ENCODE results near the gene CFAP100. TPM values are rescaled to one million over a fixed set of nuclear protein-coding genes. Genes with fewer than 3 reads are reported as not detected.

The CFAP100 gene
- total and polyA plus RNA-seq, 12 donors: not detected

DNA sequence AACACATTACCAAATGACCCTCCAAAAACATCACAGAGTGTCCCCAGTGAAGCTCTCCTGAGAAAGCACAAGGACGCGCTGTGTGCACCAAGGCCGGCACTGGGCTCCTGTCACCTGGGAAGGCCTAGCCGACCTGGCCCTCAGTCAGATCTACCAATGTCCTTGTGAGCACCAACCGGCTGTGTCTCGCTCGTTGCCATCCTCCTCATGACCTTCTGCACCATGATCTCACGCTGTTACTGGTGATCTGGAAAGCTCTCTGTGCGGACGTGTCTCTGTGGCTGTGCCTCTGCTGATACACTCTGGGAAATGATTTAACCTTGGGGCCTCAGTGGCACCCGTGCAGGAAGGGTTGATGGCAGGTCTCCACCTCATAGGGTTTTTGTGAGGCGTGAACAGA is 56.8 kb downstream of the CFAP100 start:
- peaks cover 0 to 10% (median 0%) of the 10 kb centered on the region in 9 donors for H3K4me1 ChIP-seq
- ATAC-seq (peak in 2 of 8 donors; percentile 40 to 45), DNase-seq (no peak)

GRCh38 chr3:126452213-126452612 is 57.5 kb downstream of the CFAP100 start:
- no peaks in the 10 kb centered on the region for H3K27me3 ChIP-seq
- 92 to 93% methylated on average over 9 of the region's 9 CpGs for WGBS, 2 donors
- H3K4me3 ChIP-seq: no peak overlapping the region
- DNase-seq (no peak), ATAC-seq (no peak)
- no peaks in the 10 kb centered on the region for H3K9me3 ChIP-seq
- no peak for TF ChIP-seq CTCF (IDR thresholded peaks at IDR 0.05)
- intact Hi-C loops (cut with DNase I): no loop called here
- no peak overlapping the region for H3K27ac ChIP-seq
- H3K36me3 ChIP-seq: peaks cover 0 to 97% (median 31%) of the 10 kb centered on the region in 9 donors
- peaks cover 0 to 14% (median 0%) of the 10 kb centered on the region in 9 donors for H3K4me1 ChIP-seq

More for the DNA sequence above, 56.8 kb downstream of the CFAP100 start:
- intact Hi-C loops (cut with DNase I): no loop called here
- WGBS, 2 donors: 79 to 87% methylated on average over 12 of the region's 12 CpGs
- TF ChIP-seq CTCF (IDR thresholded peaks at IDR 0.05): no peak
- Histone ChIP-seq H3K36me3 (peaks cover 0 to 90% (median 24%) of the 10 kb centered on the region in 9 donors), H3K27me3 (no peaks in the 10 kb centered on the region), H3K4me3 (no peak overlapping the region), H3K9me3 (no peaks in the 10 kb centered on the region), H3K27ac (peak overlapping the region in 1 of 10 donors; percentile 1)

- no peak for TF ChIP-seq CTCF (IDR thresholded peaks at IDR 0.05)
- no peaks in the 10 kb centered on the region for H3K27me3 ChIP-seq
- H3K4me3 ChIP-seq: no peak overlapping the region
- intact Hi-C loops (cut with DNase I): no loop called here
- ATAC-seq (no peak), DNase-seq (no peak)
- peaks cover 0 to 11% (median 0%) of the 10 kb centered on the region in 9 donors for H3K4me1 ChIP-seq
- WGBS, 2 donors: 91 to 95% methylated on average over 1 of the region's 1 CpG
- no peaks in the 10 kb centered on the region for H3K9me3 ChIP-seq
- H3K36me3 ChIP-seq: peaks cover 0 to 100% (median 37%) of the 10 kb centered on the region in 9 donors
- no peak overlapping the region for H3K27ac ChIP-seq
Observed at GRCh38 chr3:126454025-126454424, 59.3 kb downstream of the CFAP100 start.

DNA sequence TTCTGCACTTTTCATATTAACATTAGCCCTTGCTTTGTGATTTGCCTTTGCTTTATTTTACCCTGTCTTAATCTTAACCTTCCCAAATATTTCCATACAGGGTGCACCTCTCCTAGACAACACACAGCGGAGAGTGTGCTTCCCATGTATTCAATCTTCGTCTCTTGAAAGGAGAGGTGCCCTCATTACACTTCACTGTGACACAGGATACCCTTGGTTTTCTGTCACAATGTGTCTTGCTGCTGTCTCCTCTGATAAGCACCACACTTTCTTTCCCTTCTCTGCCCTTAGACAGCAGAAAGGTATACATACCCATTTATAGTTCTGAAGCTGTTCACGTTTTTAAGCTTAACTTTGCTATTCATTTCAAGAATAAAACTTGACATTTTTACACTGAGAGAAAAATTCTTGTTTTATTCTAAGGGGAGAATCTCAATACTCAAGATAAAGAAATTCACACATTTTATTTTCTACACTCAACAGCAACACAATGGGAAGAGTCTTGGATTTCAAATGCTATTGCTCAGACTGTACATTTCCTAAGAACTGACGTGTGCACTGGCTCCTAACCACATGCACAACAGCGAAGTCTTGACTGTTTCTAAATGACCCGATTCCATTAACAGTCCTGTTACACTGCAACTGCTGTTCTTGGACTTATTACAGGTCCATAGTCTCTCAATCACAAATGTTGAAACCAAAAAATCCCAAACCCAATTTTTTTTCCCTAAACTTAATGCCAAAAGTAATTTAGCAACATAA is 59.9 kb downstream of the CFAP100 start:
- Histone ChIP-seq H3K4me1 (peaks cover 0 to 11% (median 0%) of the 10 kb centered on the region in 9 donors), H3K27me3 (no peaks in the 10 kb centered on the region), H3K36me3 (peaks cover 0 to 100% (median 43%) of the 10 kb centered on the region in 9 donors), H3K27ac (no peak overlapping the region), H3K4me3 (no peak overlapping the region), H3K9me3 (no peaks in the 10 kb centered on the region)
- TF ChIP-seq CTCF (IDR thresholded peaks at IDR 0.05): no peak
- intact Hi-C loops (cut with DNase I): no loop called here
- WGBS, 2 donors: 89 to 92% methylated on average over 6 of the region's 6 CpGs
- DNase-seq: no peak
- ATAC-seq: no peak
